Measurements from ENCODE around the gene HHIPL2. TPM values are rescaled to one million over a fixed set of nuclear protein-coding genes. Genes with fewer than 3 reads are reported as not detected.
A peak's percentile ranks its signal among the peaks of the same experiment; 100 is the strongest.

The HHIPL2 gene
- total RNA-seq (2014; rRNA removed; shearing (Covaris generic)) = 2.2 and 3.1 TPM in 2 replicates

GRCh38 chr1:222547944-222548671 is at the start of gene HHIPL2:
HHIPL2 (minus strand) TSS chr1:222548104; CDS start chr1:222548044, 60 bp downstream.
- no peaks in the 10 kb centered on the region for H3K9me3 ChIP-seq (replicated peaks)
- no peaks in the 10 kb centered on the region for H3K27me3 ChIP-seq (replicated peaks)
- H3K4me3 ChIP-seq = peak within 1 kb of the TSS; percentile 13
- peak in 1 of 2 experiments; percentile 22 for DNase-seq (ENCODE audit: low read depth in 1 of 2, low spot score in 2 of 2)
- H3K36me3 ChIP-seq = no peaks in the 10 kb centered on the region
- H3K27ac ChIP-seq = peak within 1 kb of the TSS; percentile 87
- peaks cover 34% of the 10 kb centered on the region for H3K4me1 ChIP-seq (replicated peaks)

- DNase-seq (ENCODE audit: low read depth in 1 of 2, low spot score in 2 of 2) = no peak
- Histone ChIP-seq H3K27ac (no peak overlapping the region), H3K4me1 (replicated peaks) (peaks cover 5% of the 10 kb centered on the region), H3K27me3 (replicated peaks) (no peaks in the 10 kb centered on the region), H3K4me3 (no peak overlapping the region), H3K36me3 (no peaks in the 10 kb centered on the region), H3K9me3 (replicated peaks) (no peaks in the 10 kb centered on the region)
Measured at GRCh38 chr1:222596696-222597095, 48.8 kb upstream of the HHIPL2 start.

GRCh38 chr1:222594789-222595188 is 46.9 kb upstream of the HHIPL2 start:
- H3K36me3 ChIP-seq = no peaks in the 10 kb centered on the region
- DNase-seq (ENCODE audit: low read depth in 1 of 2, low spot score in 2 of 2) = no peak
- H3K4me3 ChIP-seq = no peak overlapping the region
- H3K27ac ChIP-seq = no peak overlapping the region
- H3K9me3 ChIP-seq (replicated peaks) = no peaks in the 10 kb centered on the region
- no peaks in the 10 kb centered on the region for H3K27me3 ChIP-seq (replicated peaks)
- peaks cover 5% of the 10 kb centered on the region for H3K4me1 ChIP-seq (replicated peaks)

- no peak for DNase-seq (ENCODE audit: low read depth in 1 of 2, low spot score in 2 of 2)
- H3K27ac ChIP-seq = no peak overlapping the region
Measured at GRCh38 chr1:222592171-222592570, 44.3 kb upstream of the HHIPL2 start.

GRCh38 chr1:222589462-222590302 is 41.8 kb upstream of the HHIPL2 start, which contains the start of gene TAF1A:
TAF1A (minus strand) TSS chr1:222589933.
- Histone ChIP-seq H3K36me3 (peaks cover 20% of the 10 kb centered on the region), H3K4me3 (peak within 1 kb of the TSS; percentile 56), H3K9me3 (replicated peaks) (no peaks in the 10 kb centered on the region), H3K27ac (peak within 1 kb of the TSS; percentile 56), H3K27me3 (replicated peaks) (no peaks in the 10 kb centered on the region), H3K4me1 (replicated peaks) (peaks cover 12% of the 10 kb centered on the region)
- DNase-seq (ENCODE audit: low read depth in 1 of 2, low spot score in 2 of 2) = peak; percentile 81 to 82

More at GRCh38 chr1:222592171-222592570, 44.3 kb upstream of the HHIPL2 start:
- Histone ChIP-seq H3K4me1 (replicated peaks) (peaks cover 12% of the 10 kb centered on the region), H3K27me3 (replicated peaks) (no peaks in the 10 kb centered on the region), H3K9me3 (replicated peaks) (no peaks in the 10 kb centered on the region), H3K4me3 (no peak overlapping the region), H3K36me3 (peaks cover 11% of the 10 kb centered on the region; the same call in 1 of the 2 replicates)

- Histone ChIP-seq H3K4me3 (no peak overlapping the region), H3K9me3 (replicated peaks) (no peaks in the 10 kb centered on the region), H3K36me3 (peaks cover 30% of the 10 kb centered on the region), H3K4me1 (replicated peaks) (peaks cover 12% of the 10 kb centered on the region), H3K27me3 (replicated peaks) (no peaks in the 10 kb centered on the region), H3K27ac (no peak overlapping the region)
- DNase-seq (ENCODE audit: low read depth in 1 of 2, low spot score in 2 of 2) = no peak
Measured at GRCh38 chr1:222588135-222588534, 40.2 kb upstream of the HHIPL2 start.

- H3K36me3 ChIP-seq = peaks cover 43% of the 10 kb centered on the region
- peaks cover 21% of the 10 kb centered on the region for H3K4me1 ChIP-seq (replicated peaks)
- H3K27ac ChIP-seq = no peak overlapping the region
- H3K27me3 ChIP-seq (replicated peaks) = no peaks in the 10 kb centered on the region
- no peaks in the 10 kb centered on the region for H3K9me3 ChIP-seq (replicated peaks)
- DNase-seq (ENCODE audit: low read depth in 1 of 2, low spot score in 2 of 2) = no peak
- H3K4me3 ChIP-seq = no peak overlapping the region
Measured at GRCh38 chr1:222586842-222587241, 38.9 kb upstream of the HHIPL2 start.

GRCh38 chr1:222583079-222583478 is 35.2 kb upstream of the HHIPL2 start:
- Histone ChIP-seq H3K4me1 (replicated peaks) (peaks cover 9% of the 10 kb centered on the region), H3K27me3 (replicated peaks) (no peaks in the 10 kb centered on the region), H3K27ac (no peak overlapping the region)

GRCh38 chr1:222582099-222582774 is 34.3 kb upstream of the HHIPL2 start:
- peaks cover 46% of the 10 kb centered on the region for H3K36me3 ChIP-seq
- no peaks in the 10 kb centered on the region for H3K27me3 ChIP-seq (replicated peaks)
- H3K4me1 ChIP-seq (replicated peaks) = peaks cover 9% of the 10 kb centered on the region
- peak overlapping the region; percentile 10; the same call in 1 of the 2 replicates for H3K27ac ChIP-seq
- H3K4me3 ChIP-seq = no peak overlapping the region
- H3K9me3 ChIP-seq (replicated peaks) = no peaks in the 10 kb centered on the region
- DNase-seq (ENCODE audit: low read depth in 1 of 2, low spot score in 2 of 2) = peak in 1 of 2 experiments; percentile 8

More at GRCh38 chr1:222583079-222583478, 35.2 kb upstream of the HHIPL2 start:
- H3K36me3 ChIP-seq = peaks cover 52% of the 10 kb centered on the region
- H3K4me3 ChIP-seq = no peak overlapping the region
- DNase-seq (ENCODE audit: low read depth in 1 of 2, low spot score in 2 of 2) = no peak
- no peaks in the 10 kb centered on the region for H3K9me3 ChIP-seq (replicated peaks)

GRCh38 chr1:222579316-222579715 is 31.4 kb upstream of the HHIPL2 start:
- no peaks in the 10 kb centered on the region for H3K27me3 ChIP-seq (replicated peaks)
- peaks cover 46% of the 10 kb centered on the region for H3K36me3 ChIP-seq
- H3K9me3 ChIP-seq (replicated peaks) = no peaks in the 10 kb centered on the region
- no peak for DNase-seq (ENCODE audit: low read depth in 1 of 2, low spot score in 2 of 2)
- peaks cover 9% of the 10 kb centered on the region for H3K4me1 ChIP-seq (replicated peaks)
- no peak overlapping the region for H3K27ac ChIP-seq
- H3K4me3 ChIP-seq = no peak overlapping the region

GRCh38 chr1:222570837-222571236 is 22.9 kb upstream of the HHIPL2 start:
- H3K9me3 ChIP-seq (replicated peaks) = no peaks in the 10 kb centered on the region
- H3K36me3 ChIP-seq = peaks cover 37% of the 10 kb centered on the region
- H3K4me1 ChIP-seq (replicated peaks) = no peaks in the 10 kb centered on the region
- H3K27ac ChIP-seq = no peak overlapping the region
- H3K4me3 ChIP-seq = no peak overlapping the region
- no peaks in the 10 kb centered on the region for H3K27me3 ChIP-seq (replicated peaks)
- DNase-seq (ENCODE audit: low read depth in 1 of 2, low spot score in 2 of 2) = no peak

GRCh38 chr1:222561656-222562055 is 13.8 kb upstream of the HHIPL2 start:
- DNase-seq (ENCODE audit: low read depth in 1 of 2, low spot score in 2 of 2) = no peak
- Histone ChIP-seq H3K36me3 (peaks cover 39% of the 10 kb centered on the region), H3K27ac (no peak overlapping the region), H3K27me3 (replicated peaks) (no peaks in the 10 kb centered on the region), H3K4me3 (no peak overlapping the region), H3K9me3 (replicated peaks) (no peaks in the 10 kb centered on the region), H3K4me1 (replicated peaks) (no peaks in the 10 kb centered on the region)

GRCh38 chr1:222557574-222557973 is 9.7 kb upstream of the HHIPL2 start:
- no peaks in the 10 kb centered on the region for H3K9me3 ChIP-seq (replicated peaks)
- no peak for DNase-seq (ENCODE audit: low read depth in 1 of 2, low spot score in 2 of 2)
- H3K36me3 ChIP-seq = peaks cover 37% of the 10 kb centered on the region
- no peaks in the 10 kb centered on the region for H3K4me1 ChIP-seq (replicated peaks)
- H3K27me3 ChIP-seq (replicated peaks) = no peaks in the 10 kb centered on the region
- H3K4me3 ChIP-seq = no peak overlapping the region
- H3K27ac ChIP-seq = no peak overlapping the region

All from SJSA1 (cell line).